ENCODE data around the gene IGFLR1. TPM values are rescaled to one million over a fixed set of nuclear protein-coding genes. Genes with fewer than 3 reads are reported as not detected.

Gene IGFLR1
- total RNA-seq, 1 donor from 2014 or later = 1.9 TPM

DNA sequence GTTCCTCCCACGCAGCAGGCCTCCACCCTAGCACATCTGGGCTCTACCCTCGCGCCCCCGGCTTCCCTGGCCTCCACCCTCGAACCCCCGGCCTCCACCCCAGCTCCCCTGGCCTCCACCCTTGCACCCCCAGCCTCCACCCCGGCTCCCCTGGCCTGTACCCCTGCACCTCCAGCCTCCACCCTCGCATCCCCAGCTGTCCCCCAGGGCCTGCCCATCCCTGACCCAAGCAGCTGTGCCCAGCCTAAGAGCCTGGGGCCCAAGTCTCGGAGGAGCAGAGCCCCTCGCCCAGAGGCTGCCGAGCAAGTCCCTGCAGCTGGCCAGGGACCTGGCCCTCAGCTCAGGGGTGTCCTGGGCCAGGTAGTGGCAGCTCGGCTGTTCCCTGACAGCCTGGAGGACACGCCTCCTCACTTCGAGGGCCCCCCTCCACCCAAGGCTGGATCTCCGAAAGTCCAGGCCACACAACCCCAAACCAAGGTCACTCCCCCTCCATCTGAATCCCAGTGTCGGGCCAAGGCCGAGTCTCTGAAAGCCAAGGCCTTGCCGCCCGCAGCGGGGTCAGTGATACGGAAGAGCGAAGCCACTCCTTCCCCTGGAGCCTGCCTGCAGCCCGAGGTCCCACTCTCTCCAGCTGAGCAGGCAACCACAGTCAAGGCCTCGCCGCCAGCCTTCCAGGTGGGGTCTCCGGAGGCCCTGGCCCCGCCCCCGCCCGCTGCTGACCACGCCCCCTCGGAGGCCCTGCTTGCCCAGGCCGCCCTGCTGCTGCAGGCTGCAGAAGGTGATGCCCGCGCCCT is 25.2 kb upstream of the IGFLR1 start:
- Histone ChIP-seq H3K36me3 (ENCODE audit: control insufficient read depth, insufficient read depth, low read length) (no peaks in the 10 kb centered on the region), H3K4me3 (ENCODE audit: low read depth, low read length) (no peak overlapping the region), H3K27me3 (ENCODE audit: control insufficient read depth, insufficient read depth, low read length) (no peaks in the 10 kb centered on the region)
- TF ChIP-seq, protein P1, sequence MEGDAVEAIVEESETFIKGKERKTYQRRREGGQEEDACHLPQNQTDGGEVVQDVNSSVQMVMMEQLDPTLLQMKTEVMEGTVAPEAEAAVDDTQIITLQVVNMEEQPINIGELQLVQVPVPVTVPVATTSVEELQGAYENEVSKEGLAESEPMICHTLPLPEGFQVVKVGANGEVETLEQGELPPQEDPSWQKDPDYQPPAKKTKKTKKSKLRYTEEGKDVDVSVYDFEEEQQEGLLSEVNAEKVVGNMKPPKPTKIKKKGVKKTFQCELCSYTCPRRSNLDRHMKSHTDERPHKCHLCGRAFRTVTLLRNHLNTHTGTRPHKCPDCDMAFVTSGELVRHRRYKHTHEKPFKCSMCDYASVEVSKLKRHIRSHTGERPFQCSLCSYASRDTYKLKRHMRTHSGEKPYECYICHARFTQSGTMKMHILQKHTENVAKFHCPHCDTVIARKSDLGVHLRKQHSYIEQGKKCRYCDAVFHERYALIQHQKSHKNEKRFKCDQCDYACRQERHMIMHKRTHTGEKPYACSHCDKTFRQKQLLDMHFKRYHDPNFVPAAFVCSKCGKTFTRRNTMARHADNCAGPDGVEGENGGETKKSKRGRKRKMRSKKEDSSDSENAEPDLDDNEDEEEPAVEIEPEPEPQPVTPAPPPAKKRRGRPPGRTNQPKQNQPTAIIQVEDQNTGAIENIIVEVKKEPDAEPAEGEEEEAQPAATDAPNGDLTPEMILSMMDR (IDR thresholded peaks at IDR 0.05; ENCODE audit: insufficient read depth, low read length, poor library complexity, severe bottlenecking) = no peak
- DNase-seq (ENCODE audit: low read depth) = no peak

DNA sequence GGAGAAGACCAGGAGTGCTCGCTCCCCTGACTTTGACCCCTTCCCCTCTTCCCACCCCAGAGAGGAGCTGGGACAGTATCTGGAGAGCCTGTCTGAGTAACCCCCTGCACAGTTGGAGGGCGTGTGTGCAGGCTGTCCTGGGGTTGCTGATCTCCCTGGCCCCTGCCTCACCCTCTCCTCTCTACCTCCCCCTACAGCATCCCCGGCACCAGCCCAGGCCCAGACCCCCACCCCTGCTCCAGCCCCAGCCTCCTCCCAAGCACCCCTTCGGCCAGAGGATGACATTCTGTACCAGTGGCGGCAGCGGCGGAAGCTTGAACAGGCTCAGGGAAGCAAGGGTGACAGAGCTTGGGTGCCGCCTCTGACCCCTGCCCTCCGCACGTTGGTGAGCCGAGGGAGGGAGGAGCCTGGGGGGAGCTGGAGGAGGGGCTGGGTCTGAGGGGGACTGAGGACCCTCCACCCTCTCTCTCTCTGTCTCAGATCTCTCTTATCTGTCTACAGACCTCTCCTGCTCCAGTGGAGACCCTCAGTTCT is 24.4 kb upstream of the IGFLR1 start:
- Histone ChIP-seq H3K4me3 (ENCODE audit: low read depth, low read length) (no peak overlapping the region), H3K27me3 (ENCODE audit: control insufficient read depth, insufficient read depth, low read length) (no peaks in the 10 kb centered on the region), H3K36me3 (ENCODE audit: control insufficient read depth, insufficient read depth, low read length) (peaks cover 3% of the 10 kb centered on the region)
- TF ChIP-seq, protein P1 (IDR thresholded peaks at IDR 0.05; ENCODE audit: insufficient read depth, low read length, poor library complexity, severe bottlenecking) = no peak
- DNase-seq (ENCODE audit: low read depth) = no peak

- no peak for DNase-seq (ENCODE audit: low read depth)
- no peak overlapping the region for H3K4me3 ChIP-seq (ENCODE audit: low read depth, low read length)
- TF ChIP-seq, protein P1 (IDR thresholded peaks at IDR 0.05; ENCODE audit: insufficient read depth, low read length, poor library complexity, severe bottlenecking) = no peak
- peaks cover 3% of the 10 kb centered on the region for H3K36me3 ChIP-seq (ENCODE audit: control insufficient read depth, insufficient read depth, low read length)
- no peaks in the 10 kb centered on the region for H3K27me3 ChIP-seq (ENCODE audit: control insufficient read depth, insufficient read depth, low read length)
Measured at GRCh38 chr19:35764432-35765315, 22.4 kb upstream of the IGFLR1 start.

DNA sequence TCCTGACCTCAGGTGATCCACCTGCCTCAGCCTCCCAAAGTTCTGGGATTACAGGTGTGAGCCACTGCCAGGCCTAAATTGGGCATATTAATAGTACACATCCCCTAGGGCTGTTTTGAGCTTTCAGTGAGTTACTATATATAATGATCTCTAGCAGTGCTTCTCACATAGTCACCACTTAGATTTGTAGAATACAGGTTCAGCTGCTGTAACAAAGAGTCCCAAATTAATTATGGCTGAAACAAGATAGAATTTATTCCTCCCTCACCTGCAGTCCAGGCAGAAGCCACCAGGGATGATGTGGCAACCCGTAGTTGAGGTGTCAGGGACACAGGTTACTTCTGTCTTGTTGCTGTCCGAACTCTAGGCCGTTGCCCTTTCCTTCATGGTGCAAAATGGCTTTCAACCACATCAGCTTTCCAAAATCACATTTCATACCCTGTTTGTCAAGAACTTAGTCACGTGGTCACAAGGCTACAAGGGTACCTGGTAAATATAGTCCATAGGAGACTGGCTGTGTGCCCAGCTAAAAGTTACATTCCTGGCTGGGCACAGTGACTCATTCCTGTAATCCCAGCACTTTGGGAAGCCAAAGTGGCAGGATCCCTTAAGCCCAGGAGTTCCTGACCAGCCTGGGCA is 18.6 kb upstream of the IGFLR1 start:
- Histone ChIP-seq H3K4me3 (ENCODE audit: low read depth, low read length) (no peak overlapping the region), H3K36me3 (ENCODE audit: control insufficient read depth, insufficient read depth, low read length) (peaks cover 3% of the 10 kb centered on the region), H3K27me3 (ENCODE audit: control insufficient read depth, insufficient read depth, low read length) (no peaks in the 10 kb centered on the region)
- no peak for DNase-seq (ENCODE audit: low read depth)
- TF ChIP-seq, protein P1 (IDR thresholded peaks at IDR 0.05; ENCODE audit: insufficient read depth, low read length, poor library complexity, severe bottlenecking) = no peak

DNA sequence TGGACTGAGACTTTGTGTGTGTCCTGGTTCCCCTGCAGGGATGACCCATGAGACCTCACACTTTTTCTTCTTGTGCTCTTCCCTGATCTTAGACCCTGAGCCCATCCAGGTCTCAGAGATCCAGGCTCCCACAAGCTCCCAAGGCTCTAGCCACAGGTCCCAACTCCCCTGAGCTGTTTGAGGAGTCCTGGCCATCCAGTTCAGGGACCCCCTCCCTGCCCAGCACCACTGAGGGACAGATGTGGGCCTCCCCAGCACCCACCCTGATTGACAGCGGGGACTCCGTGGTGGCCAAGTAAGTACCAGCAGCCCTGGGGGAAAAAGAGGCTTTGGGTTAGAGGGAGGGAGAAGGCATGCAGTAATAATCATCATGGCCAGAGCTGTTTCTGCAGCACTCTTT is 17.4 kb upstream of the IGFLR1 start:
- peaks cover 3% of the 10 kb centered on the region for H3K36me3 ChIP-seq (ENCODE audit: control insufficient read depth, insufficient read depth, low read length)
- DNase-seq (ENCODE audit: low read depth) = no peak
- TF ChIP-seq, protein P1 (IDR thresholded peaks at IDR 0.05; ENCODE audit: insufficient read depth, low read length, poor library complexity, severe bottlenecking) = no peak
- no peaks in the 10 kb centered on the region for H3K27me3 ChIP-seq (ENCODE audit: control insufficient read depth, insufficient read depth, low read length)
- H3K4me3 ChIP-seq (ENCODE audit: low read depth, low read length) = no peak overlapping the region

Data from kidney epithelial cell (primary cell).